HG03460 (cell line): ENCODE results near the gene ECHS1.
A peak's percentile ranks its signal among the peaks of the same experiment; 100 is the strongest.
"Not testable (repeated sequence)": the region's sequence is repeated elsewhere in the genome, so short reads cannot be mapped to it uniquely, and the experiment has no call there.

Source experiments
- ATAC-seq: cut with Tn5 transposase; IDR thresholded peaks from one replicate; pipeline ENCODE4 v1.9.1; 2021; ENCODE audit not compliant: unreplicated experiment

The ECHS1 gene

GRCh38 chr10:133400624-133401424 lies 27.7 kb upstream of the ECHS1 start:
- peak; percentile 72 for ATAC-seq

- no peak for ATAC-seq
Observed at GRCh38 chr10:133399123-133399601, 26.0 kb upstream of the ECHS1 start.

GRCh38 chr10:133397938-133398337 lies 24.8 kb upstream of the ECHS1 start:
- ATAC-seq = no peak

- no peak for ATAC-seq
Observed at GRCh38 chr10:133396035-133396624, 23.0 kb upstream of the ECHS1 start.

- no peak for ATAC-seq
Observed at GRCh38 chr10:133394801-133395221, 21.7 kb upstream of the ECHS1 start.

GRCh38 chr10:133394064-133394663 lies 21.0 kb upstream of the ECHS1 start, which contains the start of gene MTG1:
Gene MTG1, plus strand, starts transcription at chr10:133394157. Its CDS starts 64 bp downstream, at chr10:133394221.
- peak; percentile 55 for ATAC-seq

GRCh38 chr10:133393401-133394063 lies 20.4 kb upstream of the ECHS1 start:
- no peak for ATAC-seq

- no peak for ATAC-seq
Observed at GRCh38 chr10:133391761-133392518, 18.8 kb upstream of the ECHS1 start.

GRCh38 chr10:133391249-133391635 lies 18.1 kb upstream of the ECHS1 start:
- no peak for ATAC-seq

GRCh38 chr10:133390597-133391248 lies 17.6 kb upstream of the ECHS1 start:
- no peak for ATAC-seq

- ATAC-seq = peak; percentile 74
Observed at GRCh38 chr10:133388973-133389818, 16.0 kb upstream of the ECHS1 start.

GRCh38 chr10:133388236-133388972 lies 15.2 kb upstream of the ECHS1 start:
- no peak for ATAC-seq

- not testable (repeated sequence) for ATAC-seq
Observed at GRCh38 chr10:133386951-133387350, 13.8 kb upstream of the ECHS1 start.

- no peak for ATAC-seq
Observed at GRCh38 chr10:133385214-133385613, 12.1 kb upstream of the ECHS1 start.

GRCh38 chr10:133384071-133384470 lies 10.9 kb upstream of the ECHS1 start:
- ATAC-seq = no peak

- ATAC-seq = no peak
Observed at GRCh38 chr10:133383551-133383950, 10.4 kb upstream of the ECHS1 start.

- ATAC-seq = no peak
Observed at GRCh38 chr10:133381036-133381435, 7.9 kb upstream of the ECHS1 start.
